Adrenal gland (tissue), 12 donors: ENCODE results near the gene TOMT. TPM values are rescaled to one million over a fixed set of nuclear protein-coding genes. Genes with fewer than 3 reads are reported as not detected.

ENCODE experiments used
- DNase-seq, 7 donors: peaks; one replicate each; pipeline ENCODE4 v3.0.0-alpha.2; 2019 to 2020
- H3K27ac ChIP-seq, 5 donors: fragments of 200-600 bp; sonication (generic) in 4 of 5; 1 replicate in 3 of 5; 2 replicates in 2 of 5; pipeline versions ENCODE4 v1.5.1 to v1.8.0; 2016 to 2020; ENCODE audit warnings: mild to moderate bottlenecking in 1 of 5
- H3K27me3 ChIP-seq: fragments of 200-600 bp; 2 replicates; pipeline ENCODE4 v1.8.0; 2021
- H3K36me3 ChIP-seq, 2 donors: fragments of 200-600 bp; replicated peaks in 1 of 2; 1 replicate in 1 of 2; 2 replicates in 1 of 2; pipeline versions ENCODE4 v1.5.1 to v1.8.0; 2018 to 2022
- H3K4me1 ChIP-seq, 2 donors: fragments of 200-600 bp; replicated peaks in 1 of 2; 1 replicate in 1 of 2; 2 replicates in 1 of 2; pipeline versions ENCODE4 v1.5.1 to v1.8.0; 2018 to 2021
- H3K4me3 ChIP-seq, 4 donors: fragments of 200-600 bp; sonication (generic) in 3 of 4; one replicate each; pipeline ENCODE4 v1.5.1; 2016 to 2018
- H3K9me3 ChIP-seq, 3 donors: fragments of 200-600 bp; sonication (generic) in 1 of 3; replicated peaks in 1 of 3; 1 replicate in 2 of 3; 2 replicates in 1 of 3; pipeline versions ENCODE4 v1.5.1 to v1.8.0; 2016 to 2021
- POLR2A ChIP-seq, 2 donors: fragments of 450-650 bp; IDR thresholded peaks; one replicate each; pipeline ENCODE4 v1.6.1; 2017; ENCODE audit warnings: antibody characterized with exemption in 2 of 2, mild to moderate bottlenecking in 2 of 2, moderate library complexity in 1 of 2
- WGBS, 4 donors: extraction: QIAGEN DNeasy Blood & Tissue Kit in 2 of 4; methylation state at CpG; one replicate each; pipeline versions ENCODE4 v1.1.5 to v1.1.7; 2013 to 2017; 5-methylcytosine and 5-hydroxymethylcytosine counted together
- intact Hi-C, 2 donors: fragments of 100-400 bp; cut with DNase I; formaldehyde crosslinking; loops; one replicate each; pipeline versions ENCODE4 v1.14.1 to v1.15.0; 2022 to 2023
- polyA plus RNA-seq, 3 donors: library from polyadenylated mRNA; stranded (reverse); fragments of 200-250 nt in 2 of 3; fragments of 350-450 nt in 1 of 3; fragmentation: Illumina TruSeq in 1 of 3; extraction: RNeasy Lipid Tissue Mini Kit (QIAGEN cat#74804) in 1 of 3; gene quantifications; one replicate each; pipeline ENCODE4 v1.2.3, GENCODE V29; 2013 to 2014
- total RNA-seq, 9 donors: library from RNA; depleted of rRNA in 4 of 9; stranded (reverse); fragments of >200 nt in 4 of 9; fragments of 120-200 nt in 1 of 9; fragmentation: NEBNext Ultra II Directional in 1 of 9; extraction: Animal tissue kit (Norgen Biotek cat#: 25700) in 1 of 9; gene quantifications; one replicate each; pipeline versions ENCODE4 v1.1.0 to v1.2.4, GENCODE V29; 2013 to 2023
- TF ChIP-seq, protein P1 (sequence below), 6 experiments: fragments of 450-650 bp in 4 of 6; fragments of 200-600 bp in 2 of 6; sonication (generic) in 1 of 6; IDR thresholded peaks; 1 replicate in 5 of 6; 2 replicates in 1 of 6; pipeline versions ENCODE4 v1.5.1 to v1.8.0; 2016 to 2021; ENCODE audit warnings: antibody characterized with exemption in 6 of 6, mild to moderate bottlenecking in 2 of 6, moderate library complexity in 1 of 6
- donor health status: healthy with polysubstance abuse.
- donor health status: Bipolar disorder and iron deficiency.
- donor health status: DM: yes; HTN: yes; CAD: no.
- donor health status: DM: no; HTN: no; CAD: no.
- donor health status: DM: no; HTN: no; CAD: no.
- donor health status: DM: yes; HTN: yes; CAD: no.

TOMT gene
- total and polyA plus RNA-seq, 12 donors: not detected

DNA sequence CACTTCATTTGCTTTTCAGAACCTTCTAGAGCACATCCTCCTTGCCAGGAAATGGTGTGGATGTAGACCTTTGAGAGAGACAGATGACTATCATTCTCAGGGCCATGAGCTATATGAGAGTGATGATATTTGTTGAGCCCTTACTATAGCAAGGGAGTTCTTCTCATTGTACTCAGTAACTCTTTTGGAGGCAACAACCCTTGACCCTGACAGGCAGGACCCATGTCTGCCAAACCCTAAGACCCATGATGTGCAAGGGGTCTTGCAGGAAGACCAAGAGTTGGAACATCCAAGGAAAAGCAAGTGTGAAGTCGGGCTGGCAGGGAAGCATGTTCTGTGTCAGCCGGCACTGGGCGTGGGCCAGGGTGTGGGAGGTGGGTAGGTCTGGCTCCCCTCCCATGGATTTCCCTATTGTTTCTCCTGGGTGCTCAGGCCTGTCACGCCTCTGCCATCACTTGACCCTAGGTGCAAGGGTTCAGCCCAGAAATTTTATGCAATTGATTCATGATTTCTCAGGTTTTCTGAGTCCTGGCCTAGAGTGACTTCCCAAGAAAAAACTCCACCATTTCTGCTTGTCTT lies 31.0 kb downstream of the TOMT start:
- 90 to 100% (median 97%) methylated on average over 4 of the region's 4 CpGs for WGBS, 4 donors
- Histone ChIP-seq H3K36me3 (no peaks in the 10 kb centered on the region), H3K4me3 (no peak overlapping the region), H3K4me1 (no peaks in the 10 kb centered on the region), H3K9me3 (no peaks in the 10 kb centered on the region), H3K27ac (no peak overlapping the region), H3K27me3 (no peaks in the 10 kb centered on the region)
- intact Hi-C loops: no loop called here
- no peak for TF ChIP-seq POLR2A (IDR thresholded peaks at IDR 0.05)
- TF ChIP-seq, protein P1, sequence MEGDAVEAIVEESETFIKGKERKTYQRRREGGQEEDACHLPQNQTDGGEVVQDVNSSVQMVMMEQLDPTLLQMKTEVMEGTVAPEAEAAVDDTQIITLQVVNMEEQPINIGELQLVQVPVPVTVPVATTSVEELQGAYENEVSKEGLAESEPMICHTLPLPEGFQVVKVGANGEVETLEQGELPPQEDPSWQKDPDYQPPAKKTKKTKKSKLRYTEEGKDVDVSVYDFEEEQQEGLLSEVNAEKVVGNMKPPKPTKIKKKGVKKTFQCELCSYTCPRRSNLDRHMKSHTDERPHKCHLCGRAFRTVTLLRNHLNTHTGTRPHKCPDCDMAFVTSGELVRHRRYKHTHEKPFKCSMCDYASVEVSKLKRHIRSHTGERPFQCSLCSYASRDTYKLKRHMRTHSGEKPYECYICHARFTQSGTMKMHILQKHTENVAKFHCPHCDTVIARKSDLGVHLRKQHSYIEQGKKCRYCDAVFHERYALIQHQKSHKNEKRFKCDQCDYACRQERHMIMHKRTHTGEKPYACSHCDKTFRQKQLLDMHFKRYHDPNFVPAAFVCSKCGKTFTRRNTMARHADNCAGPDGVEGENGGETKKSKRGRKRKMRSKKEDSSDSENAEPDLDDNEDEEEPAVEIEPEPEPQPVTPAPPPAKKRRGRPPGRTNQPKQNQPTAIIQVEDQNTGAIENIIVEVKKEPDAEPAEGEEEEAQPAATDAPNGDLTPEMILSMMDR (IDR thresholded peaks at IDR 0.05): no peak
- DNase-seq: peak in 1 of 7 donors; percentile 47

DNA sequence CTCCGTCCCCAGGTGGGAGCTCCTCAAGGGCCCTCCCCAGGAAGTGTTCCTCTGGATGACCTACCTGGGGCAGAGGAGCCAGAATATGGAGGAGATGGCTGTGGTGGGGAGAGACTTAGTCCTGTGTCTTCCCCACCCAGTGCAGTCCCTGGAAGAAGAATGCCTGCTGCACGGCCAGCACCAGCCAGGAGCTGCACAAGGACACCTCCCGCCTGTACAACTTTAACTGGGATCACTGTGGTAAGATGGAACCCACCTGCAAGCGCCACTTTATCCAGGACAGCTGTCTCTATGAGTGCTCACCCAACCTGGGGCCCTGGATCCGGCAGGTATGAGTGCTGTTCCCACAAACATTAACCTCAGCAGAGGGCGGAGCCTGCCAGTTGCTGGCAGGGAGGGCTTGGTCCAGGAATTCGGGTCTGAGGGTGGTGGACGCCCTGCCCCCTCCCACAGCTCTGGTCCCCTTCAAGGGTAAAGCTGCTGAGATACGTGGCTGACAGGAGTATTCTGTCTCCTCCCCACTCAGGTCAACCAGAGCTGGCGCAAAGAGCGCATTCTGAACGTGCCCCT lies 33.2 kb downstream of the TOMT start:
- no peaks in the 10 kb centered on the region for H3K36me3 ChIP-seq
- WGBS, 4 donors: 84 to 100% (median 89%) methylated on average over 1 to 12 of the region's 12 CpGs
- TF ChIP-seq POLR2A (IDR thresholded peaks at IDR 0.05): no peak
- TF ChIP-seq, protein P1 (IDR thresholded peaks at IDR 0.05): no peak
- H3K27ac ChIP-seq: no peak overlapping the region
- H3K4me1 ChIP-seq: no peaks in the 10 kb centered on the region
- H3K27me3 ChIP-seq: no peaks in the 10 kb centered on the region
- intact Hi-C loops: no loop called here
- no peaks in the 10 kb centered on the region for H3K9me3 ChIP-seq
- DNase-seq: peak in 1 of 7 donors; percentile 25
- H3K4me3 ChIP-seq: no peak overlapping the region

GRCh38 chr11:72139500-72139899 lies 33.8 kb downstream of the TOMT start:
- Histone ChIP-seq H3K4me1 (no peaks in the 10 kb centered on the region), H3K4me3 (no peak overlapping the region), H3K27ac (no peak overlapping the region), H3K27me3 (no peaks in the 10 kb centered on the region), H3K9me3 (no peaks in the 10 kb centered on the region), H3K36me3 (no peaks in the 10 kb centered on the region)
- intact Hi-C loops: no loop called here
- WGBS, 4 donors: 89 to 96% (median 91%) methylated on average over 11 of the region's 11 CpGs
- peak in 1 of 7 donors; percentile 43 for DNase-seq
- TF ChIP-seq, protein P1 (IDR thresholded peaks at IDR 0.05): no peak
- TF ChIP-seq POLR2A (IDR thresholded peaks at IDR 0.05): no peak

GRCh38 chr11:72140661-72141060 lies 34.9 kb downstream of the TOMT start:
- no peaks in the 10 kb centered on the region for H3K27me3 ChIP-seq
- no peak for DNase-seq
- no peaks in the 10 kb centered on the region for H3K9me3 ChIP-seq
- no peaks in the 10 kb centered on the region for H3K4me1 ChIP-seq
- intact Hi-C loops: no loop called here
- no peak overlapping the region for H3K4me3 ChIP-seq
- no peaks in the 10 kb centered on the region for H3K36me3 ChIP-seq
- no peak for TF ChIP-seq POLR2A (IDR thresholded peaks at IDR 0.05)
- TF ChIP-seq, protein P1 (IDR thresholded peaks at IDR 0.05): no peak
- no peak overlapping the region for H3K27ac ChIP-seq
- WGBS, 4 donors: 100% methylated on average over 2 of the region's 2 CpGs
